ENCODE results near the gene UNC5B.
"Not testable (repeated sequence)": the region's sequence is repeated elsewhere in the genome, so short reads cannot be mapped to it uniquely, and the experiment has no call there.

The UNC5B gene

GRCh38 chr10:71209731-71210541 lies 2.4 kb upstream of the UNC5B start:
- DNase-seq = no peak

GRCh38 chr10:71210542-71210871 lies 1.9 kb upstream of the UNC5B start:
- DNase-seq = no peak

- DNase-seq = no peak
Measured at GRCh38 chr10:71211053-71211452, 1.3 kb upstream of the UNC5B start.

- no peak for DNase-seq
Measured at GRCh38 chr10:71211775-71212317, 524 bp upstream of the UNC5B start.

DNA sequence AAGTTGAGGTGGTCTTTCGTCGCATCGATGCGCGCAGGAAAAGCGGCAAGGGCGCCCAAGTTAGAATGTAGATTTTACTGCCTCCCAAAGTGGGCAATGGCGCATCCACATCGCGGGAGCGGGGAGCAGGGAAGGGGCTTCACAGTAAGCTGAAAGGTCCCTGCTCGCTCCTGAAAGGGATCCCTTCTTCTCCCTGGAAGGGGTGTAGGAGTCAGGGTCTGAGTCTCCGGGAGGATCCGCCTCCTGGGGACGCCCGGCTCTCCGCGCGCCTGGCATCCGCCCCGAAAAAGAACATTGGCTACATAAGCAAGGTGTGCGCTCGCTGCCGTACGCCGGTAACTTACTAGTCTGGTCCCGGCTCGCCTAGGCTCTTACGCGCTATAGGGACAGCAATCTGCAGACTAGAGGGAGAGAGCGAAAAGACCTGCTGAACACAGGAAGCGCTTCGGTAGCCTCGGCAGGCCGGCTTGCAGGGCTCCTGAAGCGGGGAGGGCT lies 804 bp downstream of the UNC5B start:
- no peak for DNase-seq

DNA sequence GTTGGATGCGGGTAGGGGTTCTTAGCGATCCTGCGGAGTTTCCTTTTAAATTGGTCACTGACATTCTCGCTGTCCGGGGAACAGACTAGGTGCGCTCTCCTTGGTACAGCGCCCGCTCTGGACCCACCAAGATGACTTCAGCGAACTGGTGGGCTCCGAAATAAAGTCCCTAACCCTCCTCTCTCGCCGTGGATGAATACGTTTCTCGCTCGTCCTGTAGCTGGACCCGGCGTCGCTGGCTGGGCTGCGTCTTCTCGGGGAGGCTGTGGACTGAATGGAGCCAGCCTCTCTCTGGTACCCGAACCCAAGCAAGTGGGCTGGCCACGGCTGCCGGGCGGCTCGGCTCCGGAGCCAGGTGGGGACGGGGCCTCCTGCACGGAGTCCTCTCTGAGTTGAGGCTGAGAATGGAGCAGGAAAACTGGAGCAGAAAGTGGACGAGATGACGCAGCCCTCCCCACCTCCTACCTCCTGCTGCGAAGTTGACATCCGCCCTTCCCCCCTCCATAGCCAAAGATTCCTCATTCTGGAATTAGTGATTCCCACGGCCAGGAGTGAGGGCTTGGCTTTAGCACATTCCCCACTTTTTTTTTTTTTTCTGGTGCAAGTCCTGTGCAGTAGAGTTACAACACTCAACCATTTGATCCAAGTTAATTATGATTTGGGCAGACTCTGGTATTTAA lies 1.5 kb downstream of the UNC5B start:
- no peak for DNase-seq

DNA sequence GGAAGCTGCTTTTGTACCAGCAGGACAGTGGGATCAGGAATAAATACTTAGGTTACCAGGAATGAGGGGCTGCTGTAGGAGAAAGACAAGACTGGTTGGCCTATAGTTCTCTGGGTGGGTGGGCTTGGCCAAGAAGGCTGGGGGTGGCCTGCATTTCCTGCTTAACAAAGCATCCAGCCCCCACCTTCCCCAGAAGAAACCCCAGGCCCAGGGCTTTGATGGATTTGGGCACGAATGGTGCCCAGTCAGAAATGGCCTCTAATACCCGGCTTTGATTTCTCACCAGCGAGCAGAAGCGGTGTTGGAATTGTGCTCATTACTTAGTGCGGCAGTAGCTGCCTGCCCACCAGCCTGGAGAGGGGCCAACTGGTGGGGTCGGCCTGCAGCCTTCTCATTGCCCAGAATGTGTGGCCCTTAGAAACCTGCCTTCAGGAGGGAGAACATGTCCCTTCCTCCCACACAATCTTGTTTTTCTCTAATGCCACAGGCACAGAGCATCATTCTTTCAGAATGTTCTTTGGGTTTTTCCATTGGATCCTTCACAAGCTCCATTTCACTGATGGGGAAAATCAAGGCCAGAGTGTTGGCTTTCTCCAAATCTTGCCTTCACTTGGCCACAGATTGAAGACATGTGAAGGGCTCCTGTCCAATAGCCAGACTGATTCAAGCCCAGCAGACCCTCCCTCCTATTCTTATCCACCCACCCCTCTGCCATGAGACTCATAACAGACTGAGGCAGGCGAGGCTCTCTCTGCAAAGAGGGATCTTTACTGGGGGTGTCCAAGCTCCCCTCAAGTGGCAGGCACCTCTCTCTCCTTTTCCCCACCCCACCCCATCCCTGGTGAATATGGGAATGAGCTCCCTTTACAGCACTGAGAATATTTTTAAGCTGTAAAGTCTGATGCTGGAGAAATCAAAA lies 2.5 kb downstream of the UNC5B start:
- DNase-seq = no peak

GRCh38 chr10:71216363-71216695 lies 4.0 kb downstream of the UNC5B start:
- no peak for DNase-seq

DNA sequence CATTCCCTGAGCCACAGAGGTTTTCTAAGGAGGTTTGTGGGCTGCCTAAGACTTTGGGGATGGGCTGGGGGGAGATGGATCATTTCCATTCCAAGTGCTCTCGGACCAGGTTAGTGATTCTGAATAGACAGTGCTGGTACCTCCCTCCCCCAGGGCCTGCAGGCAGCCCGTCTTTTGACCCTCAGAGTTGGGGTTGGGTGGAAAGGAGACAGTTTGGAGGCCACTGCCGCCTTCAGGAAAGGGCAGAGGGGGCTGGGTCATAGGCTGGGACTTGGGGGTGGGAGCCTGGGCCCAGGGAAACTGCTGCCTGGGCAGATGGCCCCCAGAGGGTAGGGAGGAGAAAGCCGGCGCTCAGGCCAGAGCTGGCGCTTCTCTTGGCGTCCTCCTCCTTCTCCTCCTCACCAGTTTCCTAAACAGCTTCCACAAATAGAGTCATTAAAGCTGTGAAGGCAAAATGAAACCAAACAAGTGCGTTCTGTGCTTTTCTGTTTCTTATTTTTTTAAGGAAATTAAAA lies 4.4 kb downstream of the UNC5B start:
- no peak for DNase-seq

GRCh38 chr10:71217266-71218045 lies 5.1 kb downstream of the UNC5B start:
- no peak for DNase-seq

- DNase-seq = peak; percentile 18
Measured at GRCh38 chr10:71218046-71218650, 5.8 kb downstream of the UNC5B start.

DNA sequence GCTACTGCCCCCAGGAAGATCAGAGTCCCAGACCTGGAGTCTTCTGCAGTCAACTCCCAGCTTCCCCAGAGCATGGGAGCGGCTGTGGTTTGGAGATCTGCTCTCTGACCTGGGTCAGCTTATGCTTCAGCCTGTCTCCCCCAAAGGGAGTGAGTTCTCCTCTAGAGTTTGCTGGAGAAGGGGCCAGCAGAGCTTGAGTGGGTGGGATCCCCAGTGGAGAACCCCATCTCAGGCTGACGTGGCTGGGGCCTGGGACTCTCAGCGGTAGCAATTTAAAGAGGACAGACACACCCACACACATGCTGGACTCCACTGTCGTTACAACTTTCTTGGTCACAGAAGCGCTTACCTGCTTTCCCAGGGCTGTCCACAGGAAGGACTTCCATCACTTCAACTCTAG lies 6.3 kb downstream of the UNC5B start:
- DNase-seq = no peak

- not testable (repeated sequence) for DNase-seq
Measured at GRCh38 chr10:71219236-71219917, 7.0 kb downstream of the UNC5B start.

GRCh38 chr10:71219918-71220688 lies 7.7 kb downstream of the UNC5B start:
- DNase-seq = no peak

- no peak for DNase-seq
Measured at GRCh38 chr10:71220689-71221540, 8.5 kb downstream of the UNC5B start.

DNA sequence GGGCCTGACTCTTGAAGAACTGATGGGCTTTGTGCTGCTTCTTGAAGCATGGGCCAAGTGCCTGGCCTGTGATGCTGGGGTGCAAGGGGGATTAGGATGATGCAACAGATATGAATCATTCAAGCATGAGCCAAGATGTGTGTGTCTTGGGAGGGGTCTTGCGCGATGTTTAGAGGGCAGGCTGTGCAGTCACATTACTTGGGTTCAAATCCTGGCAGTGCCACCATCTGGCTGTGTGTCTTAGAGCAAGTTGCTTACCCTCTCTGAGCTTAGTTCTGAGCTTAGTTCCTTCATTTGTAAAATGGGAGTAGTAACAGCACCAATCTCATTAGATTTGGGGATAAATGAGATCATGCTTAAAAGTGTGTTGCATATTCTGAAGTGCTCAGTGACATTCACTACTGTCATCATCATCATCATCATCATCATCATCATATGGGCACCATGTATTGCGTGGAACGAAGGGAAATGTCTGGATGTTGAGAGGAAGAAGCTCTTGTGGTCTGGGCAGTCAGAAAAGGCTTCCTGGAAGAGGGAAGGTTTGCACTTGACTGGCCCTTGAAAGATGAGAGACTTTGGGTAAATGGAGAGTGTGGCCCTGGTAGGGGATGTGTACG lies 9.3 kb downstream of the UNC5B start:
- no peak for DNase-seq

- peak; percentile 58 for DNase-seq
Measured at GRCh38 chr10:71222601-71223346, 10.4 kb downstream of the UNC5B start.
